SH-SY5Y (cell line): ENCODE measurements around the gene PRM2.

Experiments
- GATA2 ChIP-seq: IDR thresholded peaks from 2 replicates; pipeline ENCODE4 v1.6.1; 2011; ENCODE audit warnings: mild to moderate bottlenecking, low read depth, low read length
- GATA3 ChIP-seq: IDR thresholded peaks from 2 replicates; pipeline ENCODE4 v1.6.1; 2011; ENCODE audit warnings: low read depth, mild to moderate bottlenecking, low read length, moderate library complexity

The PRM2 gene

GRCh38 chr16:11231367-11231970 lies 44.8 kb downstream of the PRM2 start:
- no peak for TF ChIP-seq GATA2
- TF ChIP-seq GATA3: no peak

- no peak for TF ChIP-seq GATA3
- TF ChIP-seq GATA2: no peak
These were observed 46.4 kb downstream of the PRM2 start for GRCh38 chr16:11229906-11230305.

- TF ChIP-seq GATA2: no peak
- no peak for TF ChIP-seq GATA3
These were observed 46.8 kb downstream of the PRM2 start for GRCh38 chr16:11229432-11229831.

- TF ChIP-seq GATA2 (no peak), GATA3 (no peak)
These were observed 50.4 kb downstream of the PRM2 start for GRCh38 chr16:11225677-11226549.
